Right atrium auricular region (tissue), 2 donors: ENCODE measurements around the gene MGAT3. TPM values are rescaled to one million over a fixed set of nuclear protein-coding genes. Genes with fewer than 3 reads are reported as not detected.

Experiments
- DNase-seq: peaks from one replicate; pipeline ENCODE4 v3.0.0-alpha.2; 2019; ENCODE audit warnings: low spot score
- H3K27ac ChIP-seq, 2 donors: fragments of 200-600 bp; sonication (generic); 1 replicate in 1 of 2; 2 replicates in 1 of 2; pipeline ENCODE4 v1.5.1; 2016 to 2019
- H3K27me3 ChIP-seq, 2 donors: fragments of 200-600 bp; sonication (generic); one replicate each; pipeline versions ENCODE4 v1.5.1 to v1.6.0; 2017 to 2019
- H3K36me3 ChIP-seq: fragments of 200-600 bp; sonication (generic); one replicate; pipeline ENCODE4 v1.5.1; 2016
- H3K4me1 ChIP-seq, 2 donors: fragments of 200-600 bp; sonication (generic); one replicate each; pipeline versions ENCODE4 v1.5.1 to v1.6.0; 2017 to 2019
- H3K4me3 ChIP-seq, 2 donors: fragments of 200-600 bp; sonication (generic); 1 replicate in 1 of 2; 2 replicates in 1 of 2; pipeline ENCODE4 v1.5.1; 2017 to 2019; ENCODE audit warnings: mild to moderate bottlenecking in 1 of 2, moderate library complexity in 1 of 2
- H3K9me3 ChIP-seq, 2 donors: fragments of 200-600 bp; sonication (generic); one replicate each; pipeline ENCODE4 v1.5.1; 2019
- CTCF ChIP-seq, 2 donors: fragments of 200-600 bp; sonication (generic); IDR thresholded peaks; one replicate each; pipeline ENCODE4 v1.5.1; 2019; ENCODE audit warnings: antibody characterized with exemption in 2 of 2
- total RNA-seq, 2 donors: library from RNA; depleted of rRNA; stranded (reverse); fragments of >200 nt; gene quantifications; one replicate each; pipeline ENCODE4 v1.1.0, GENCODE V29; 2016

The MGAT3 gene
- total RNA-seq, 2 donors from 2014 or later: 2.9 to 11.3 TPM

GRCh38 chr22:39462443-39463221 is 5.8 kb downstream of the MGAT3 start:
- H3K36me3 ChIP-seq: no peaks in the 10 kb centered on the region
- H3K27ac ChIP-seq: peak overlapping the region; percentile 64 to 74
- no peak overlapping the region for H3K4me3 ChIP-seq
- no peaks in the 10 kb centered on the region for H3K27me3 ChIP-seq
- peaks cover 0 to 35% of the 10 kb centered on the region in 2 donors for H3K4me1 ChIP-seq
- peak in 1 of 2 donors; percentile 48 for TF ChIP-seq CTCF (IDR thresholded peaks at IDR 0.05)
- no peak for DNase-seq
- no peaks in the 10 kb centered on the region for H3K9me3 ChIP-seq

- Histone ChIP-seq H3K36me3 (no peaks in the 10 kb centered on the region), H3K27ac (peak overlapping the region; percentile 64 to 74), H3K9me3 (no peaks in the 10 kb centered on the region), H3K4me1 (peaks cover 0 to 35% of the 10 kb centered on the region in 2 donors), H3K4me3 (no peak overlapping the region), H3K27me3 (no peaks in the 10 kb centered on the region)
- DNase-seq: no peak
- no peak for TF ChIP-seq CTCF (IDR thresholded peaks at IDR 0.05)
These were observed 6.5 kb downstream of the MGAT3 start for GRCh38 chr22:39463277-39463676.

GRCh38 chr22:39463931-39464390 is 7.1 kb downstream of the MGAT3 start:
- peak; percentile 74 for DNase-seq
- TF ChIP-seq CTCF (IDR thresholded peaks at IDR 0.05): no peak
- peaks cover 0 to 35% of the 10 kb centered on the region in 2 donors for H3K4me1 ChIP-seq
- no peaks in the 10 kb centered on the region for H3K36me3 ChIP-seq
- no peaks in the 10 kb centered on the region for H3K9me3 ChIP-seq
- no peaks in the 10 kb centered on the region for H3K27me3 ChIP-seq
- peak overlapping the region; percentile 64 to 74 for H3K27ac ChIP-seq
- no peak overlapping the region for H3K4me3 ChIP-seq

DNA sequence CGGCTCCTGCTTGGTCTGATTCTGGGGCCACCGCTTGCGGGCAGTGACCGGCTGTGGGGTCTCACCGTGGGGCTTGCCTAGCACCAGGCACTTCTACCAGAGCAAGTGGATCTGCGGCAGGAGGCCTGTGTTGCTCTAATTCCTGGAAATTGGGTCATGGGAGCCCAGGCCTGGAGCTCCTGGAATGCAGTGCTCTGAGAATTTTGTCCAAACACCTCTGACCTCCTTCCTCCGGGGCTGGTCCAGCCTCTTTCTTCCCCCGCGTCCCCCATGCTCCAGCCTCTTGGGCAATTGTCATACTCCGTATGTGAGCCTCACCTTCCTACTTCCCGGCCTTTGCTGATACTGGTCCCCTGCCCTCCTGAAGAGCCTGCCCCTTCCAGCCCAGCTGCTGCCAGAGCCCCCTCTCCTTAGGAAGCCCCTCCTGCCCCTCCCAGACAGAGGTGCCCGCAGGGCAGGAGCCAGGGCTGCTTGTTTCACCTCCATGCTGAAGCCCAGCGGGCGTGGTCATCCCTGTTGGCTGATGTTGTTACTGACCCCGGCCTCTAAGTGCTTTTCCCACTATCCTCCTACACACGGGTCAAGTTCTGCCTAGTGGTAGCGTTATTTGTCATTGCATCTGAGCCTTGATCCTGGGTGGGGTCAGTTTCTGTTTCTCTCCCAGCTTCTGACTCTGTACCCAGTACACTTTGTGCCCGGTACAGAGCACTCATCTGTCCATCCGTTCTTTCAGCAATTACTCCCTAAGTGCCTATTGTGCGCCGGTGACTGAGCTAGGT is 9.6 kb downstream of the MGAT3 start:
- no peaks in the 10 kb centered on the region for H3K9me3 ChIP-seq
- H3K4me1 ChIP-seq: peaks cover 0 to 57% of the 10 kb centered on the region in 2 donors
- no peak for DNase-seq
- TF ChIP-seq CTCF (IDR thresholded peaks at IDR 0.05): no peak
- H3K27ac ChIP-seq: peak overlapping the region in 1 of 2 donors; percentile 37
- no peak overlapping the region for H3K4me3 ChIP-seq
- H3K36me3 ChIP-seq: no peaks in the 10 kb centered on the region
- no peaks in the 10 kb centered on the region for H3K27me3 ChIP-seq

GRCh38 chr22:39467390-39467895 is 10.6 kb downstream of the MGAT3 start:
- Histone ChIP-seq H3K9me3 (no peaks in the 10 kb centered on the region), H3K27ac (no peak overlapping the region), H3K27me3 (no peaks in the 10 kb centered on the region), H3K36me3 (no peaks in the 10 kb centered on the region), H3K4me3 (no peak overlapping the region), H3K4me1 (peaks cover 0 to 66% of the 10 kb centered on the region in 2 donors)
- TF ChIP-seq CTCF (IDR thresholded peaks at IDR 0.05): no peak
- DNase-seq: no peak
